RWPE2 (cell line): ENCODE data around the gene ARHGAP26.

Experiments used
- ATAC-seq: fragments of 200-7000 bp; cut with Tn5 transposase; 3 replicates; pipeline ENCODE4 v1.9.1; 2021; ENCODE audit warnings: low read depth
- DNase-seq: peaks from one replicate; pipeline ENCODE4 v3.0.0-alpha.2; 2020; ENCODE audit warnings: low spot score
- H3K27ac ChIP-seq: fragments of 450-650 bp; 2 replicates; pipeline ENCODE4 v1.5.1; 2017; ENCODE audit warnings: mild to moderate bottlenecking; ENCODE audit not compliant: poor library complexity, severe bottlenecking
- H3K27me3 ChIP-seq: fragments of 250-450 bp; sonication (Bioruptor Pico); 2 replicates; pipeline ENCODE4 v1.5.1; 2021; ENCODE audit warnings: mild to moderate bottlenecking, moderate library complexity; ENCODE audit not compliant: insufficient read depth, poor library complexity, severe bottlenecking
- H3K36me3 ChIP-seq: fragments of 250-450 bp; sonication (Bioruptor Pico); 2 replicates; pipeline ENCODE4 v1.5.1; 2020; ENCODE audit warnings: low read depth, mild to moderate bottlenecking, moderate library complexity
- H3K4me1 ChIP-seq: fragments of 250-450 bp; sonication (Bioruptor Pico); 2 replicates; pipeline ENCODE4 v1.5.1; 2021; ENCODE audit warnings: mild to moderate bottlenecking, moderate library complexity; ENCODE audit not compliant: insufficient read depth, poor library complexity, severe bottlenecking
- H3K4me3 ChIP-seq: fragments of 250-450 bp; sonication (Bioruptor Pico); 2 replicates; pipeline ENCODE4 v1.5.1; 2021; ENCODE audit warnings: mild to moderate bottlenecking, moderate library complexity; ENCODE audit not compliant: severe bottlenecking
- H3K9me3 ChIP-seq: fragments of 250-450 bp; sonication (Bioruptor Pico); 2 replicates; pipeline ENCODE4 v1.5.1; 2021; ENCODE audit warnings: mild to moderate bottlenecking, moderate library complexity; ENCODE audit not compliant: severe bottlenecking
- TF ChIP-seq, protein P1 (sequence below): fragments of 450-650 bp; IDR thresholded peaks from one replicate; pipeline ENCODE4 v1.5.1; 2017; ENCODE audit warnings: mild to moderate bottlenecking, moderate library complexity; ENCODE audit not compliant: poor library complexity, severe bottlenecking

Gene ARHGAP26

GRCh38 chr5:142757564-142757963 lies 12.6 kb upstream of the ARHGAP26 start:
- Histone ChIP-seq H3K9me3 (no peaks in the 10 kb centered on the region), H3K27me3 (no peaks in the 10 kb centered on the region), H3K27ac (no peak overlapping the region), H3K4me1 (peaks cover 8% of the 10 kb centered on the region), H3K36me3 (no peaks in the 10 kb centered on the region), H3K4me3 (no peak overlapping the region)
- no peak for DNase-seq
- TF ChIP-seq, protein P1, sequence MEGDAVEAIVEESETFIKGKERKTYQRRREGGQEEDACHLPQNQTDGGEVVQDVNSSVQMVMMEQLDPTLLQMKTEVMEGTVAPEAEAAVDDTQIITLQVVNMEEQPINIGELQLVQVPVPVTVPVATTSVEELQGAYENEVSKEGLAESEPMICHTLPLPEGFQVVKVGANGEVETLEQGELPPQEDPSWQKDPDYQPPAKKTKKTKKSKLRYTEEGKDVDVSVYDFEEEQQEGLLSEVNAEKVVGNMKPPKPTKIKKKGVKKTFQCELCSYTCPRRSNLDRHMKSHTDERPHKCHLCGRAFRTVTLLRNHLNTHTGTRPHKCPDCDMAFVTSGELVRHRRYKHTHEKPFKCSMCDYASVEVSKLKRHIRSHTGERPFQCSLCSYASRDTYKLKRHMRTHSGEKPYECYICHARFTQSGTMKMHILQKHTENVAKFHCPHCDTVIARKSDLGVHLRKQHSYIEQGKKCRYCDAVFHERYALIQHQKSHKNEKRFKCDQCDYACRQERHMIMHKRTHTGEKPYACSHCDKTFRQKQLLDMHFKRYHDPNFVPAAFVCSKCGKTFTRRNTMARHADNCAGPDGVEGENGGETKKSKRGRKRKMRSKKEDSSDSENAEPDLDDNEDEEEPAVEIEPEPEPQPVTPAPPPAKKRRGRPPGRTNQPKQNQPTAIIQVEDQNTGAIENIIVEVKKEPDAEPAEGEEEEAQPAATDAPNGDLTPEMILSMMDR: no peak
- ATAC-seq: no peak

GRCh38 chr5:142758062-142758795 lies 11.9 kb upstream of the ARHGAP26 start:
- Histone ChIP-seq H3K4me1 (peaks cover 1% of the 10 kb centered on the region), H3K27me3 (no peaks in the 10 kb centered on the region), H3K4me3 (no peak overlapping the region), H3K27ac (no peak overlapping the region), H3K9me3 (no peaks in the 10 kb centered on the region), H3K36me3 (no peaks in the 10 kb centered on the region)
- TF ChIP-seq, protein P1: no peak
- no peak for ATAC-seq
- DNase-seq: no peak

GRCh38 chr5:142758796-142759145 lies 11.4 kb upstream of the ARHGAP26 start:
- TF ChIP-seq, protein P1: no peak
- Histone ChIP-seq H3K9me3 (no peaks in the 10 kb centered on the region), H3K27ac (no peak overlapping the region), H3K27me3 (no peaks in the 10 kb centered on the region), H3K4me1 (no peaks in the 10 kb centered on the region), H3K36me3 (no peaks in the 10 kb centered on the region), H3K4me3 (no peak overlapping the region)
- ATAC-seq (no peak), DNase-seq (no peak)

- H3K36me3 ChIP-seq: no peaks in the 10 kb centered on the region
- H3K4me3 ChIP-seq: no peak overlapping the region
- H3K27ac ChIP-seq: no peak overlapping the region
- TF ChIP-seq, protein P1: no peak
- DNase-seq (no peak), ATAC-seq (no peak)
- H3K4me1 ChIP-seq: no peaks in the 10 kb centered on the region
- H3K27me3 ChIP-seq: no peaks in the 10 kb centered on the region
- H3K9me3 ChIP-seq: no peaks in the 10 kb centered on the region
Observed at GRCh38 chr5:142763701-142764100, 6.5 kb upstream of the ARHGAP26 start.

GRCh38 chr5:142767178-142767577 lies 3.0 kb upstream of the ARHGAP26 start:
- TF ChIP-seq, protein P1: no peak
- ATAC-seq: no peak
- H3K4me3 ChIP-seq: no peak overlapping the region

More at GRCh38 chr5:142767178-142767577, 3.0 kb upstream of the ARHGAP26 start:
- Histone ChIP-seq H3K27me3 (no peaks in the 10 kb centered on the region), H3K36me3 (no peaks in the 10 kb centered on the region), H3K9me3 (no peaks in the 10 kb centered on the region), H3K4me1 (no peaks in the 10 kb centered on the region), H3K27ac (no peak overlapping the region)
- no peak for DNase-seq
